K562 (cell line): ENCODE data around the gene EFCC1. TPM values are rescaled to one million over a fixed set of nuclear protein-coding genes. Genes with fewer than 3 reads are reported as not detected.

Experiments
- ARID1B ChIP-seq: fragments of 450-650 bp; IDR thresholded peaks from 2 replicates; pipeline ENCODE4 v1.6.1; 2016; ENCODE audit warnings: antibody characterized with exemption, mild to moderate bottlenecking, inconsistent platforms
- ATF2 ChIP-seq: sonication (generic); formaldehyde crosslinking; IDR thresholded peaks from 2 replicates; pipeline ENCODE4 v1.8.1; 2022; ENCODE audit warnings: missing genetic modification reagents
- DPF2 ChIP-seq: fragments of 450-650 bp; IDR thresholded peaks from 2 replicates; pipeline ENCODE4 v1.6.1; 2016
- ERF ChIP-seq: fragments of 450-650 bp; formaldehyde crosslinking; IDR thresholded peaks from 2 replicates; pipeline ENCODE4 v1.4.0; 2020; ENCODE audit warnings: mild to moderate bottlenecking, mixed read lengths
- KLF16 ChIP-seq: IDR thresholded peaks from 2 replicates; pipeline ENCODE4 v1.6.1; 2016; ENCODE audit warnings: antibody characterized with exemption
- MAX ChIP-seq: sonication (generic); formaldehyde crosslinking; IDR thresholded peaks from 2 replicates; pipeline ENCODE4 v1.9.0; 2022; ENCODE audit warnings: mild to moderate bottlenecking, missing genetic modification reagents
- MTF1 ChIP-seq: fragments of 250-450 bp; sonication (Bioruptor Pico); IDR thresholded peaks from 2 replicates; pipeline ENCODE4 v1.9.0; 2021; ENCODE audit warnings: moderate library complexity, mild to moderate bottlenecking, inconsistent platforms, borderline replicate concordance
- MXD1 ChIP-seq: fragments of 250-450 bp; sonication (Bioruptor Pico); IDR thresholded peaks from 2 replicates; pipeline ENCODE4 v1.8.0; 2021; ENCODE audit warnings: borderline replicate concordance, mild to moderate bottlenecking, moderate library complexity; ENCODE audit not compliant: poor library complexity, severe bottlenecking
- POLR2H ChIP-seq: IDR thresholded peaks from 2 replicates; pipeline ENCODE4 v1.6.1; 2016; ENCODE audit warnings: missing genetic modification characterization, low read depth, mild to moderate bottlenecking, control low read depth, missing compliant biosample characterization, moderate library complexity
- PTTG1 ChIP-seq: fragments of 450-650 bp; IDR thresholded peaks from 2 replicates; pipeline ENCODE4 v1.6.1; 2016; ENCODE audit warnings: low read depth, mild to moderate bottlenecking, missing genetic modification characterization, missing compliant biosample characterization
- SMAD4 ChIP-seq: fragments of 250-450 bp; sonication (Bioruptor Pico); conservative IDR thresholded peaks from 2 replicates; pipeline ENCODE4 v1.8.0; 2021; ENCODE audit warnings: inconsistent platforms, mild to moderate bottlenecking, moderate library complexity
- TEAD4 ChIP-seq, 2 experiments: sonication (generic) in 1 of 2; formaldehyde crosslinking in 1 of 2; IDR thresholded peaks; 2 replicates each; pipeline versions ENCODE4 v1.6.1 to v1.8.0; 2012 to 2022; ENCODE audit warnings: borderline replicate concordance in 1 of 2, inconsistent platforms in 1 of 2, low read length in 1 of 2, mild to moderate bottlenecking in 1 of 2, missing genetic modification reagents in 1 of 2
- ZNF445 ChIP-seq: fragments of 250-450 bp; sonication (Bioruptor Pico); IDR thresholded peaks from 2 replicates; pipeline ENCODE4 v1.4.0; 2020; ENCODE audit warnings: low read depth, mild to moderate bottlenecking, moderate library complexity
- ZNF785 ChIP-seq: fragments of 250-450 bp; sonication (Bioruptor Pico); IDR thresholded peaks from 2 replicates; pipeline ENCODE4 v1.4.0; 2020; ENCODE audit warnings: mild to moderate bottlenecking
- polyA plus RNA-seq, 8 experiments: library from polyadenylated mRNA; depleted of rRNA in 4 of 8; stranded (reverse) in 5 of 8; unstranded in 3 of 8; fragments of >200 nt; fragmentation: Nextera tagmentation in 2 of 8; fragmentation: Illumina TruSeq in 1 of 8; extraction: Ambion mirVana in 2 of 8; extraction: Trizol in 1 of 8; gene quantifications; 2 replicates each; pipeline versions ENCODE4 v1.2.1 to v1.2.3, GENCODE V29; 2011 to 2014; ENCODE audit warnings: inconsistent platforms in 1 of 8, missing spikeins in 1 of 8
- total RNA-seq, 7 experiments: library from RNA; depleted of rRNA in 6 of 7; stranded (reverse); fragments of >200 nt in 6 of 7; fragmentation: Illumina TruSeq in 2 of 7; extraction: Trizol in 2 of 7; gene quantifications; 2 replicates each; pipeline versions ENCODE4 v1.2.1 to v1.2.3, GENCODE V29; 2011 to 2021; ENCODE audit warnings: low replicate concordance in 1 of 7
- TF ChIP-seq, protein P1 (sequence below), 2 experiments: fragments of 150-350 bp in 1 of 2; IDR thresholded peaks; 2 replicates each; pipeline ENCODE4 v1.6.1; 2012 to 2016; ENCODE audit warnings: low read depth in 2 of 2, low read length in 2 of 2, mild to moderate bottlenecking in 1 of 2, moderate library complexity in 1 of 2

EFCC1 gene
- total and polyA plus RNA-seq, 9 of the 15 experiments (the other 6 are each of a cell fraction or from before 2014, with no cell fraction given), result not detected

GRCh38 chr3:129056451-129057173 lies 55.5 kb downstream of the EFCC1 start (continued):
- TF ChIP-seq, protein P1, sequence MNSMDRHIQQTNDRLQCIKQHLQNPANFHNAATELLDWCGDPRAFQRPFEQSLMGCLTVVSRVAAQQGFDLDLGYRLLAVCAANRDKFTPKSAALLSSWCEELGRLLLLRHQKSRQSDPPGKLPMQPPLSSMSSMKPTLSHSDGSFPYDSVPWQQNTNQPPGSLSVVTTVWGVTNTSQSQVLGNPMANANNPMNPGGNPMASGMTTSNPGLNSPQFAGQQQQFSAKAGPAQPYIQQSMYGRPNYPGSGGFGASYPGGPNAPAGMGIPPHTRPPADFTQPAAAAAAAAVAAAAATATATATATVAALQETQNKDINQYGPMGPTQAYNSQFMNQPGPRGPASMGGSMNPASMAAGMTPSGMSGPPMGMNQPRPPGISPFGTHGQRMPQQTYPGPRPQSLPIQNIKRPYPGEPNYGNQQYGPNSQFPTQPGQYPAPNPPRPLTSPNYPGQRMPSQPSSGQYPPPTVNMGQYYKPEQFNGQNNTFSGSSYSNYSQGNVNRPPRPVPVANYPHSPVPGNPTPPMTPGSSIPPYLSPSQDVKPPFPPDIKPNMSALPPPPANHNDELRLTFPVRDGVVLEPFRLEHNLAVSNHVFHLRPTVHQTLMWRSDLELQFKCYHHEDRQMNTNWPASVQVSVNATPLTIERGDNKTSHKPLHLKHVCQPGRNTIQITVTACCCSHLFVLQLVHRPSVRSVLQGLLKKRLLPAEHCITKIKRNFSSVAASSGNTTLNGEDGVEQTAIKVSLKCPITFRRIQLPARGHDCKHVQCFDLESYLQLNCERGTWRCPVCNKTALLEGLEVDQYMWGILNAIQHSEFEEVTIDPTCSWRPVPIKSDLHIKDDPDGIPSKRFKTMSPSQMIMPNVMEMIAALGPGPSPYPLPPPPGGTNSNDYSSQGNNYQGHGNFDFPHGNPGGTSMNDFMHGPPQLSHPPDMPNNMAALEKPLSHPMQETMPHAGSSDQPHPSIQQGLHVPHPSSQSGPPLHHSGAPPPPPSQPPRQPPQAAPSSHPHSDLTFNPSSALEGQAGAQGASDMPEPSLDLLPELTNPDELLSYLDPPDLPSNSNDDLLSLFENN (IDR thresholded peaks at IDR 0.05; ENCODE audit: low read depth in 2 of 2, low read length in 2 of 2), result no peak
- TF ChIP-seq MAX (CRISPR knock-in tag), result no peak
- no peak for TF ChIP-seq KLF16
- no peak for TF ChIP-seq MXD1 (CRISPR knock-in tag)
- TF ChIP-seq SMAD4 (CRISPR knock-in tag), result 0 out of 2 replicates have a peak, but pooled peaks have one; percentile 8
- TF ChIP-seq ERF, result no peak
- TF ChIP-seq TEAD4 (IDR thresholded peaks at IDR 0.05; ENCODE audit: low read length), result peak; percentile 71
- no peak for TF ChIP-seq TEAD4 (CRISPR knock-in tag; IDR thresholded peaks at IDR 0.05; ENCODE audit: borderline replicate concordance)
- TF ChIP-seq ZNF785 (CRISPR knock-in tag), result no peak
- TF ChIP-seq ZNF445 (CRISPR knock-in tag), result no peak
- no peak for TF ChIP-seq ATF2 (CRISPR knock-in tag)
- TF ChIP-seq PTTG1 (tag), result no peak
- peak; percentile 83 for TF ChIP-seq ARID1B
- no peak for TF ChIP-seq MTF1 (CRISPR knock-in tag)
- TF ChIP-seq DPF2, result peak; percentile 65; the same call in 1 of the 2 replicates
- no peak for TF ChIP-seq POLR2H (tag)
